ENCODE data around the gene ESYT1. TPM values are rescaled to one million over a fixed set of nuclear protein-coding genes. Genes with fewer than 3 reads are reported as not detected.

The ESYT1 gene
- total RNA-seq, 2 experiments from 2014 or later: 85.9 to 112 TPM

- peaks cover 48% of the 10 kb centered on the region for H3K4me1 ChIP-seq (ENCODE audit: insufficient read depth, low read length, poor library complexity, severe bottlenecking)
- peak; percentile 83 for DNase-seq (ENCODE audit: low spot score)
- CTCF ChIA-PET (ENCODE audit: unreplicated experiment): interaction anchor here (0.6 to 1.5 kb wide), 3 partner anchors 8 to 379 kb away, joined by 3 to 5 read pairs (median 5); partner anchors contain the start of gene ZC3H10
- BruUV-seq (replicated peaks): no TSS peak
- H2AFZ ChIP-seq (ENCODE audit: low read length): peak overlapping the region; percentile 10; the same call in 1 of the 2 replicates
- no peaks in the 10 kb centered on the region for H4K20me1 ChIP-seq (ENCODE audit: insufficient read depth, low read length)
- POLR2A ChIA-PET: interaction anchor here (1.0 to 3.8 kb wide), 5 partner anchors 24 to 93 kb away, joined by 3 to 22 read pairs (median 9); partner anchors contain the start of genes MYL6, MYL6B and SMARCC2
- H3K9me3 ChIP-seq (ENCODE audit: low read length): 0 out of 2 replicates have a peak, but pooled peaks cover 10% of the 10 kb centered on the region
- H3K79me2 ChIP-seq (ENCODE audit: insufficient read depth, low read depth, low read length): peaks cover 18% of the 10 kb centered on the region; the same call in 1 of the 2 replicates
- intact Hi-C loops (cut with micrococcal nuclease; ENCODE audit: unreplicated experiment): loop anchor here (1.0 to 5.0 kb wide), 6 partner anchors 8 to 321 kb away; partner anchors contain the start of genes MYL6, MYL6B, NABP2 and SMARCC2
- H3K9me2 ChIP-seq (ENCODE audit: insufficient read depth, low read length): no peaks in the 10 kb centered on the region
- H3K4me3 ChIP-seq (ENCODE audit: low read depth, low read length, poor library complexity, severe bottlenecking): peak overlapping the region; percentile 65
- peak overlapping the region; percentile 96 for H3K27ac ChIP-seq (ENCODE audit: low read depth, low read length, poor library complexity, severe bottlenecking)
- TF ChIP-seq, protein P1, sequence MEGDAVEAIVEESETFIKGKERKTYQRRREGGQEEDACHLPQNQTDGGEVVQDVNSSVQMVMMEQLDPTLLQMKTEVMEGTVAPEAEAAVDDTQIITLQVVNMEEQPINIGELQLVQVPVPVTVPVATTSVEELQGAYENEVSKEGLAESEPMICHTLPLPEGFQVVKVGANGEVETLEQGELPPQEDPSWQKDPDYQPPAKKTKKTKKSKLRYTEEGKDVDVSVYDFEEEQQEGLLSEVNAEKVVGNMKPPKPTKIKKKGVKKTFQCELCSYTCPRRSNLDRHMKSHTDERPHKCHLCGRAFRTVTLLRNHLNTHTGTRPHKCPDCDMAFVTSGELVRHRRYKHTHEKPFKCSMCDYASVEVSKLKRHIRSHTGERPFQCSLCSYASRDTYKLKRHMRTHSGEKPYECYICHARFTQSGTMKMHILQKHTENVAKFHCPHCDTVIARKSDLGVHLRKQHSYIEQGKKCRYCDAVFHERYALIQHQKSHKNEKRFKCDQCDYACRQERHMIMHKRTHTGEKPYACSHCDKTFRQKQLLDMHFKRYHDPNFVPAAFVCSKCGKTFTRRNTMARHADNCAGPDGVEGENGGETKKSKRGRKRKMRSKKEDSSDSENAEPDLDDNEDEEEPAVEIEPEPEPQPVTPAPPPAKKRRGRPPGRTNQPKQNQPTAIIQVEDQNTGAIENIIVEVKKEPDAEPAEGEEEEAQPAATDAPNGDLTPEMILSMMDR (conservative IDR thresholded peaks at IDR 0.05; ENCODE audit: low read length): no peak
- TF ChIP-seq EZH2phosphoT487 (IDR thresholded peaks at IDR 0.05; ENCODE audit: borderline replicate concordance, low read depth, low read length): no peak
- peaks cover 26% of the 10 kb centered on the region for H3K36me3 ChIP-seq (ENCODE audit: insufficient read depth, low read length)
- H3K4me2 ChIP-seq (ENCODE audit: low read length): peak overlapping the region; percentile 92
Measured at GRCh38 chr12:56126732-56127239, 1.3 kb upstream of the ESYT1 start.

GRCh38 chr12:56127485-56127887, 581 bp upstream of the ESYT1 start:
- BruUV-seq (replicated peaks): TSS peak; percentile 96
- Histone ChIP-seq H3K9me3 (ENCODE audit: low read length) (0 out of 2 replicates have a peak, but pooled peaks cover 10% of the 10 kb centered on the region), H3K79me2 (ENCODE audit: insufficient read depth, low read depth, low read length) (peaks cover 18% of the 10 kb centered on the region; the same call in 1 of the 2 replicates), H4K20me1 (ENCODE audit: insufficient read depth, low read length) (no peaks in the 10 kb centered on the region), H3K4me3 (ENCODE audit: low read depth, low read length, poor library complexity, severe bottlenecking) (peak overlapping the region; percentile 65), H3K27ac (ENCODE audit: low read depth, low read length, poor library complexity, severe bottlenecking) (peak overlapping the region; percentile 96), H3K9me2 (ENCODE audit: insufficient read depth, low read length) (no peaks in the 10 kb centered on the region), H3K4me2 (ENCODE audit: low read length) (peak overlapping the region; percentile 92), H3K4me1 (ENCODE audit: insufficient read depth, low read length, poor library complexity, severe bottlenecking) (peaks cover 48% of the 10 kb centered on the region), H2AFZ (ENCODE audit: low read length) (peak overlapping the region; percentile 31; the same call in 1 of the 2 replicates), H3K36me3 (ENCODE audit: insufficient read depth, low read length) (peaks cover 26% of the 10 kb centered on the region)
- no peak for DNase-seq (ENCODE audit: low spot score)
- ChIA-PET CTCF (ENCODE audit: unreplicated experiment) (interaction anchor here (0.6 to 1.5 kb wide), 4 partner anchors 8 to 94 kb away, joined by 3 to 5 read pairs (median 3); partner anchors contain the start of genes RNF41 and ZC3H10), POLR2A (interaction anchor here (0.9 to 3.8 kb wide), 11 partner anchors 9 to 389 kb away, joined by 3 to 32 read pairs (median 5); partner anchors contain the start of genes MYL6, MYL6B, PA2G4 and RPL41)
- no peak for TF ChIP-seq EZH2phosphoT487 (IDR thresholded peaks at IDR 0.05; ENCODE audit: borderline replicate concordance, low read depth, low read length)
- TF ChIP-seq, protein P1 (conservative IDR thresholded peaks at IDR 0.05; ENCODE audit: low read length): no peak
- intact Hi-C loops (cut with micrococcal nuclease; ENCODE audit: unreplicated experiment): loop anchor here (5.0 kb wide), 1 partner anchor 320 kb away; the partner anchor contains the start of gene TIMELESS
